Nephron (organoid): ENCODE data around the gene P2RY13.

Source experiments
- H3K27ac Mint-ChIP-seq, 3 experiments: 2 replicates each; pipeline ENCODE4 v1.8.0; 2020; ENCODE audit warnings: mixed read lengths in 3 of 3, mild to moderate bottlenecking in 2 of 3, moderate library complexity in 1 of 3
- H3K27me3 Mint-ChIP-seq: 2 replicates; pipeline ENCODE4 v1.8.0; 2021; ENCODE audit warnings: low read depth, mild to moderate bottlenecking, moderate library complexity, mixed read lengths
- H3K36me3 Mint-ChIP-seq: 2 replicates; pipeline ENCODE4 v1.8.0; 2020; ENCODE audit warnings: low read depth, mixed read lengths
- H3K4me1 Mint-ChIP-seq: 2 replicates; pipeline ENCODE4 v1.8.0; 2020; ENCODE audit warnings: mixed read lengths
- H3K4me3 Mint-ChIP-seq, 3 experiments: 2 replicates each; pipeline ENCODE4 v1.8.0; 2020; ENCODE audit warnings: mild to moderate bottlenecking in 3 of 3, mixed read lengths in 3 of 3, moderate library complexity in 2 of 3
- H3K9me3 Mint-ChIP-seq: 2 replicates; pipeline ENCODE4 v1.8.0; 2020; ENCODE audit warnings: mixed read lengths
- TF ChIP-seq, protein P1 (sequence below), 3 experiments: fragments of 200-600 bp; sonication (generic); IDR thresholded peaks; one replicate each; pipeline ENCODE4 v1.5.0; 2021; ENCODE audit warnings: antibody characterized with exemption in 3 of 3; ENCODE audit not compliant: unreplicated experiment in 3 of 3

Gene P2RY13

DNA sequence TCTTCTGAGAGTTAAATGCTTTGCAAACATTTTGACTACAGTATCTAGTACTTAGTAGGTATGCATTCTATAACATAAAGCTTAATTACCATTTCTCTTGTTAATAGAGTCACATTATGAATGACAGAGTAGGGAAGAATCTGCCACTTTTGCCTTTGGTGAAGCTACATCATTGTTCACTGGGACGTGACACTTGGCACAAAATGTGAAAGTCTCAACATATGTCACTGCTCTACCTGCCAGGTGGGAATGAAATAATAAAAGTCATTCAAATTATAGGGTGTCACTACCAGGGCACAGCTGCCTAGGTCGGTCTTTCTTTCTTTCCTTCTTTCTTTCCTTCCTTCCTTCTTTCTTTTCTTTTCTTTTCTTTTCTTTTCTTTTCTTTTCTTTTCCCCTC lies 30.3 kb downstream of the P2RY13 start:
- TF ChIP-seq, protein P1, sequence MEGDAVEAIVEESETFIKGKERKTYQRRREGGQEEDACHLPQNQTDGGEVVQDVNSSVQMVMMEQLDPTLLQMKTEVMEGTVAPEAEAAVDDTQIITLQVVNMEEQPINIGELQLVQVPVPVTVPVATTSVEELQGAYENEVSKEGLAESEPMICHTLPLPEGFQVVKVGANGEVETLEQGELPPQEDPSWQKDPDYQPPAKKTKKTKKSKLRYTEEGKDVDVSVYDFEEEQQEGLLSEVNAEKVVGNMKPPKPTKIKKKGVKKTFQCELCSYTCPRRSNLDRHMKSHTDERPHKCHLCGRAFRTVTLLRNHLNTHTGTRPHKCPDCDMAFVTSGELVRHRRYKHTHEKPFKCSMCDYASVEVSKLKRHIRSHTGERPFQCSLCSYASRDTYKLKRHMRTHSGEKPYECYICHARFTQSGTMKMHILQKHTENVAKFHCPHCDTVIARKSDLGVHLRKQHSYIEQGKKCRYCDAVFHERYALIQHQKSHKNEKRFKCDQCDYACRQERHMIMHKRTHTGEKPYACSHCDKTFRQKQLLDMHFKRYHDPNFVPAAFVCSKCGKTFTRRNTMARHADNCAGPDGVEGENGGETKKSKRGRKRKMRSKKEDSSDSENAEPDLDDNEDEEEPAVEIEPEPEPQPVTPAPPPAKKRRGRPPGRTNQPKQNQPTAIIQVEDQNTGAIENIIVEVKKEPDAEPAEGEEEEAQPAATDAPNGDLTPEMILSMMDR (IDR thresholded peaks at IDR 0.05; ENCODE audit: unreplicated experiment in 3 of 3), result no peak
- no peaks in the 10 kb centered on the region for H3K4me1 Mint-ChIP-seq
- H3K9me3 Mint-ChIP-seq, result no peaks in the 10 kb centered on the region

DNA sequence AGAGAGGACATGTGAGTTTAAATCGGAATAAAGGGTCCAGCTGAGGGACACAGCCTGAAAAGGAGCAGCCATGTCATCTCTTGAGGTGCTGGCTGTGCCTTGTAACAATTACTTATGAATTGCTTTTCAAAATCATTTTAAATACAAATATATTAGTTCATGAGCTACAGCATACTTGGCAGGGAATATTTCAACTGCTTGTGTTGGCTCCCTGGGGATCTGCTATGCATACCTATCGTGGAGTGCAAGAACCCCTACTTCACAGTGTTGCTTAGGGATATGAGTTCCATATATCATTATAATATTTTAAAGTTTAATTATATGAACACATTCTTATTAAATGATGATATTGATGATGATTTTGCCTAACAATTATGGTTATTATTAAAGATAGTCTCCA lies 31.9 kb downstream of the P2RY13 start:
- no peaks in the 10 kb centered on the region for H3K27me3 Mint-ChIP-seq
- H3K4me1 Mint-ChIP-seq, result no peaks in the 10 kb centered on the region
- no peak overlapping the region for H3K4me3 Mint-ChIP-seq
- TF ChIP-seq, protein P1 (IDR thresholded peaks at IDR 0.05; ENCODE audit: unreplicated experiment in 3 of 3), result no peak
- no peak overlapping the region for H3K27ac Mint-ChIP-seq
- no peaks in the 10 kb centered on the region for H3K36me3 Mint-ChIP-seq
- H3K9me3 Mint-ChIP-seq, result no peaks in the 10 kb centered on the region

More for the DNA sequence above, 30.3 kb downstream of the P2RY13 start:
- Mint-ChIP-seq H3K27ac (no peak overlapping the region), H3K27me3 (no peaks in the 10 kb centered on the region), H3K4me3 (no peak overlapping the region), H3K36me3 (no peaks in the 10 kb centered on the region)

DNA sequence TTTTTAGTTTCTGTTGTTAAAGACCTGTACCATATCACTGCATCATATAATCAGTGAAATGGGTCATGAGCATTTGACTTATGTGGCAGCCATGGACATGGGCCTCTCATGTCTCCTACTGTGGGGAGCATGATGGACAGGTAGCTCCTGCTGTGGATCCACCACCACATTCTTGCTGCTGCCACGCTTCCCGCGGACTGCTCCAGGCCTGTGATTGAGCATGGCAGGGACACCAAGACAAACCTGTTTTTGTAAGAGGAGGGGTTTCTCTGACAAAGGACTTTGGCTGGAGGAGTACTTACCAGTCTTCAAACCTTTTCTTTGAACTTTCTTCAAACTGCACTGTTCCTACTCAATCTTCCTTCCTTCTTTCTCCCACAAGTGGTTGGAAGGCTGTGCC lies 33.1 kb downstream of the P2RY13 start:
- Mint-ChIP-seq H3K36me3 (no peaks in the 10 kb centered on the region), H3K27ac (no peak overlapping the region), H3K27me3 (peaks cover 4% of the 10 kb centered on the region), H3K4me1 (no peaks in the 10 kb centered on the region), H3K4me3 (no peak overlapping the region), H3K9me3 (no peaks in the 10 kb centered on the region)
- TF ChIP-seq, protein P1 (IDR thresholded peaks at IDR 0.05; ENCODE audit: unreplicated experiment in 3 of 3), result no peak

DNA sequence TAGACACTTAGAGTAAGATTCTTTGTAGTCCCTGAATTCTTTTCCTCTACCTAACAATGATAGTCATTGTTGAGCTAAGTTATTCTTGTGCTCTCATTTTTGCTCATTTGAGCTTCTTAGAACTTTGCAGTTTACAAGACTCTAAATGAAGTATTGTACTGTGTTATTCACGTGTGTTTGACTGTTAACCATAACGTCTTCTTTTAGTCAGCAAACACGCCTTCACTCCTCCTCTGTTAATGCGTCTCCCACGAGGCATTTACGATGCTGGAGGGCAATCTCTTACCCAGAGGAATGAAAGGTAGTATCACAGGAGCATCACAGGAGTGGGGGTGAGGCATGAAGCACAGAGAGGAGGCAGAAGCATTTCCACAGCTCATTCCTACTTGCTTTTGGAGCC lies 36.2 kb downstream of the P2RY13 start:
- TF ChIP-seq, protein P1 (IDR thresholded peaks at IDR 0.05; ENCODE audit: unreplicated experiment in 3 of 3), result no peak
- Mint-ChIP-seq H3K27ac (no peak overlapping the region), H3K27me3 (peaks cover 4% of the 10 kb centered on the region), H3K9me3 (no peaks in the 10 kb centered on the region), H3K36me3 (no peaks in the 10 kb centered on the region), H3K4me3 (no peak overlapping the region), H3K4me1 (no peaks in the 10 kb centered on the region)

DNA sequence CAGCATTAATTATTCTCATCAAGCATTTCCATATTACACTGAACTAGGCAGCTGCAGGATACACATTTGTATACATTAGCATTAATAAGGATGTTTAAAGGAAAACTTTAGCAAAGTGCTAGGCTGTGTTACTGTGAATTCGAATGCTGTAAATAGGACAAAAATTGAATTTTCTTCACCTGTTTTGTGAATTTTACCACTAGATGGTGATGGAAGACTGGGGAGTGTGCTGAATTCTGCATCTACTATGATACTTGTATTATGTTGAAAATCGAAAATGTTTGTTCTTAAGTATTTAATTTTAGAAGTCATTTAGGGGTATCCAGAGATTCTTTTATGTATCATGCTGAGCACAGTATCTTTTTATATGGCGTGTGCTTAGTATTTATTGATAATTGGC lies 38.7 kb downstream of the P2RY13 start:
- H3K27ac Mint-ChIP-seq, result no peak overlapping the region
- no peaks in the 10 kb centered on the region for H3K36me3 Mint-ChIP-seq
- H3K4me3 Mint-ChIP-seq, result no peak overlapping the region
- no peaks in the 10 kb centered on the region for H3K4me1 Mint-ChIP-seq
- H3K27me3 Mint-ChIP-seq, result peaks cover 4% of the 10 kb centered on the region
- H3K9me3 Mint-ChIP-seq, result no peaks in the 10 kb centered on the region
- TF ChIP-seq, protein P1 (IDR thresholded peaks at IDR 0.05; ENCODE audit: unreplicated experiment in 3 of 3), result peak; percentile 26 to 51 (median 43)

DNA sequence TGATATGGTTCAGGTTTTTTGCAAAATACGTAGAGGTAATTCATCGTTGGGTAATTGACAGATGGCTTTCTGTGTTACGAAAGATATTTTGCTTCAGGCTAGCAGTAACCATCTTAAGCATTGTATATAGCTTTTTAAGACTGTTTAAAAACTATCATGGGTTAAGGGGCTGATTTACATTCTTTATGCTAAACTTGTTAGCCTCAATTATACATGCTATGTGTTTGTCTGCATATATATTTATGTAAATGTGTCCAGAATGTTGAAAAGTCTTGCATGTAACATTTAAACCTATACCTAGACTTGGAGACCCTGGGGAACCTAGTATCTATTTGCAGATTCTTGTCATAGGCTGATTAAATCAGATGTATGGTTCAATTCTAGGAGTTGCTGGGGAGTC lies 39.9 kb downstream of the P2RY13 start:
- peaks cover 7% of the 10 kb centered on the region for H3K27me3 Mint-ChIP-seq
- no peaks in the 10 kb centered on the region for H3K4me1 Mint-ChIP-seq
- H3K9me3 Mint-ChIP-seq, result no peaks in the 10 kb centered on the region
- H3K27ac Mint-ChIP-seq, result no peak overlapping the region
- no peaks in the 10 kb centered on the region for H3K36me3 Mint-ChIP-seq
- no peak overlapping the region for H3K4me3 Mint-ChIP-seq
- TF ChIP-seq, protein P1 (IDR thresholded peaks at IDR 0.05; ENCODE audit: unreplicated experiment in 3 of 3), result no peak
